GM12892 (cell line): ENCODE measurements around the gene TBC1D22A.

Source experiments
- DNase-seq: peaks from one replicate; pipeline ENCODE4 v3.0.0; 2011; ENCODE audit not compliant: insufficient read length
- FAIRE-seq: peaks from 2 replicates; lab custom pipeline; 2011; peaks lifted over from hg19 to GRCh38; lab: Jason Lieb, UNC
- POLR2A ChIP-seq: IDR thresholded peaks from 2 replicates; pipeline ENCODE4 v1.6.1; 2011; ENCODE audit warnings: low read depth, low read length, control low read depth
- POLR2AphosphoS5 ChIP-seq: IDR thresholded peaks from 2 replicates; pipeline ENCODE4 v1.6.1; 2011; ENCODE audit warnings: low read depth, low read length, control low read depth
- TAF1 ChIP-seq: IDR thresholded peaks from 2 replicates; pipeline ENCODE4 v1.6.1; 2011; ENCODE audit warnings: low read depth, mild to moderate bottlenecking, control low read depth, low read length, borderline replicate concordance

The TBC1D22A gene

GRCh38 chr22:47152236-47152635, 389.8 kb downstream of the TBC1D22A start:
- FAIRE-seq (no peak), DNase-seq (no peak)
- no peak for TF ChIP-seq POLR2A
- TF ChIP-seq TAF1: no peak
- TF ChIP-seq POLR2AphosphoS5: no peak

GRCh38 chr22:47152938-47153337, 390.5 kb downstream of the TBC1D22A start:
- no peak for FAIRE-seq
- DNase-seq: no peak
- TF ChIP-seq POLR2AphosphoS5 (no peak), POLR2A (no peak), TAF1 (no peak)

- no peak for TF ChIP-seq TAF1
- TF ChIP-seq POLR2AphosphoS5: no peak
- TF ChIP-seq POLR2A: no peak
- no peak for FAIRE-seq
- DNase-seq: no peak
Observed at GRCh38 chr22:47153854-47154525, 391.5 kb downstream of the TBC1D22A start.

GRCh38 chr22:47154621-47155081, 392.2 kb downstream of the TBC1D22A start:
- DNase-seq: no peak
- no peak for TF ChIP-seq POLR2AphosphoS5
- no peak for TF ChIP-seq TAF1
- no peak for TF ChIP-seq POLR2A
- no peak for FAIRE-seq

- no peak for DNase-seq
- no peak for TF ChIP-seq POLR2A
- no peak for TF ChIP-seq TAF1
- TF ChIP-seq POLR2AphosphoS5: no peak
- FAIRE-seq: no peak
Observed at GRCh38 chr22:47155131-47155885, 392.9 kb downstream of the TBC1D22A start.

- no peak for FAIRE-seq
- no peak for TF ChIP-seq POLR2AphosphoS5
- TF ChIP-seq POLR2A: no peak
- TF ChIP-seq TAF1: no peak
- DNase-seq: no peak
Observed at GRCh38 chr22:47155912-47156311, 393.5 kb downstream of the TBC1D22A start.

GRCh38 chr22:47156352-47157092, 394.1 kb downstream of the TBC1D22A start:
- FAIRE-seq (no peak), DNase-seq (no peak)
- TF ChIP-seq TAF1 (no peak), POLR2A (no peak), POLR2AphosphoS5 (no peak)

GRCh38 chr22:47157093-47157420, 394.6 kb downstream of the TBC1D22A start:
- no peak for FAIRE-seq
- DNase-seq: no peak
- no peak for TF ChIP-seq TAF1
- no peak for TF ChIP-seq POLR2AphosphoS5
- no peak for TF ChIP-seq POLR2A

GRCh38 chr22:47157486-47158270, 395.2 kb downstream of the TBC1D22A start:
- FAIRE-seq (no peak), DNase-seq (no peak)
- TF ChIP-seq TAF1 (no peak), POLR2A (no peak), POLR2AphosphoS5 (no peak)

- no peak for DNase-seq
- no peak for FAIRE-seq
- no peak for TF ChIP-seq POLR2AphosphoS5
- TF ChIP-seq POLR2A: no peak
- TF ChIP-seq TAF1: no peak
Observed at GRCh38 chr22:47158457-47158856, 396.0 kb downstream of the TBC1D22A start.

- DNase-seq: no peak
- no peak for FAIRE-seq
- no peak for TF ChIP-seq POLR2AphosphoS5
- TF ChIP-seq TAF1: no peak
- no peak for TF ChIP-seq POLR2A
Observed at GRCh38 chr22:47159592-47159991, 397.1 kb downstream of the TBC1D22A start.
